HG03064 (cell line): ENCODE results near the gene FAM177A1.
"Not testable (repeated sequence)": the region's sequence is repeated elsewhere in the genome, so short reads cannot be mapped to it uniquely, and the experiment has no call there.

Experiments
- ATAC-seq: cut with Tn5 transposase; IDR thresholded peaks from one replicate; pipeline ENCODE4 v1.9.1; 2021; ENCODE audit warnings: low read depth; ENCODE audit not compliant: unreplicated experiment

The FAM177A1 gene

DNA sequence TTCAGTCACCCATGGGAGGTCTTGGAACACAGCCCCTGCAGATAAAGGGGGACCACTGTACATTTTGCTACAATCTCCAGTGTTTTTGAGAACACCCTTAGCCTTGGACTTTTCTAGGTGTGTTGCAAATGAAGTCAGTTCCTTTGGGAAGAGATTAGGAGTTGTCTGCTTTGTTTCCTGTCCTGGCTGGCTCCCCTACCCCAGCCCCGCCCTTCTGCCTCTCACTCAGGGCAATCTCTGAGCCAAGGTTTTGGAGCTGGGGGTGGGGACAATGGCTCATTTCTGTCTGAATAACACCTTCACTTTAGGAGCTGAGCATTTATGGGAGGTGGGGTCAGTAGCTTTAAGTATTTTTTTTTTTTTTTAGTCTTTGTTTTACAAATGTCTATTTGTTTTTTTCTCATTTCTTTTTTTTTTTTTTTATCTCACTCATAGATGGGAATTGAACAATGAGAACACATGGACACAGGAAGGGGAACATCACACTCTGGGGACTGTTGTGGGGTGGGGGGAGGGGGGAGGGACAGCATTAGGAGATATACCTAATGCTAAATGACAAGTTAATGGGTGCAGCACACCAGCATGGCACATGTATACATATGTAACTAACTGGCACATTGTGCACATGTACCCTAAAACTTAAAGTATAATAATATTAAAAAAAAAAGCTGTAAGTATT is 15.2 kb downstream of the FAM177A1 start:
- ATAC-seq, result not testable (repeated sequence)

DNA sequence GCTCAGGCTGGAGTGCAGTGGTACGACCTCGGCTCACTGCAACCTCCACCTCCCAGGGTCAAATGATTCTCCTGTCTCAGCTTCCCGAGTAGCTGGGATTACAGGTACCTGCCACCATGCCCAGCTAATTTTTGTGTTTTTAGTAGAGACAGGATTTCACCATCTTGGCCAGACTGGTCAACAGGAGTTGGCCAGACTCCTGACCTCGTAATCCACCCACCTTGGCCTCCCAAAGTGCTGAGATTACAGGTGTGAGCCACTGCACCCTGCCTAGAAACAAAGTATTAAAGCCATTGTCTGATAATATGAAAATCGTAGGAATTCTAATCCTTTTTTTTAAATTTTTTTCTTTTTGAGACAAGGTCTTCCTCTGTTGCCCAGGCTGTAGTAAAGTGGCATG is 19.7 kb downstream of the FAM177A1 start:
- not testable (repeated sequence) for ATAC-seq

DNA sequence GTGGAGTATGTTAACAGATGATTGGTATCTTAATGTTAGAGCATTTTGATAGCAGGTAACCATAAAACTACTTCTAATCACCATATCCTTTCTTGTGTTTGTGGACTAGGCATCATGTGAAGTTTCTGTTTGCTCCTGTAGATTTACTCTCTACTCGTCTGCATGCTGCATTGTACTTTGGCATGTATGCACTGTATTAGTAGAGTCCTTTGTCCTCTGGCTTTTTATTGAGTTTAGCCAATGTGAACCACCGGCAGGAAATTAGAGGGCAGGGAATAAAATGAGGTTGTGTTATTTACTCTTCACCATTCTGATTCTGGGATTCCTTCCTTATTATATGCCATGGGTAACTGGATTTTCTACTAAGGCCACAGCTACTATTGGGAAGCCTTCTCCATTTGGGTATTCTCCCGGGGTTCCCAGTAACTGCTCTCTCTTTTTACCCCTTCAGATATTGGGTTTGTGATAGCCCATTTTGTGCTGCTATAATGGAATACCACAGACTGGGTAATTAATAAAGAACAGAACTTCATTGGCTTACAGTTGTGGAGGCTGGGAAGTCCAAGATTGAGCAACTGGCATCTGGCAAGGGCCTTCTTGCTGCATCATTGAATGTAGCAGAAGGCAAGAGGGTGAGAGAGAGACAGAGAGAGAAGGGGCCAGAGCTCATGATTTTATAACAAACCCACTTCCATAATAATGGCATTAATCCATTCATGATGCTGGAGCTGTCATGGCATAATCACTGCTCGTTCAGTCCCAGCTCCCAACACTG is 22.4 kb downstream of the FAM177A1 start:
- no peak for ATAC-seq

DNA sequence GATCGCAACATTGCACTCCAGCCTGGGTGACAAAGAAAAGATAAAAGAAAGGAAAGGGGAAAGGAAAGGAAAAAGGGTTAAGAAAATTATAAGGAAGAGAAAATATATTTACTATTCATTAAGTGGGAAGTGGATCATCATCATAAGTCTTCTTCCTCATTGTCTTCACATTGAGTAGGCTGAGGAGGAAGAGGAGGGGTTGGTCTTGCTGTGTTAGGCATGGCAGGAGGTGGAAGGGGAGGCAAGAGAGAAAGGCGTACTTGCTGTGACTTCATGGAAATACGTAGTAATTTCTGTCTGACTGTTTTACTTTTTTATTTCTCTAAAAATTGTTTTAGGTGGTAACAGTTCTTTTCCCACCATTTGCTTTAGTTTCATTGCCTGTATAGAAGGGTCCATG is 26.2 kb downstream of the FAM177A1 start:
- no peak for ATAC-seq

DNA sequence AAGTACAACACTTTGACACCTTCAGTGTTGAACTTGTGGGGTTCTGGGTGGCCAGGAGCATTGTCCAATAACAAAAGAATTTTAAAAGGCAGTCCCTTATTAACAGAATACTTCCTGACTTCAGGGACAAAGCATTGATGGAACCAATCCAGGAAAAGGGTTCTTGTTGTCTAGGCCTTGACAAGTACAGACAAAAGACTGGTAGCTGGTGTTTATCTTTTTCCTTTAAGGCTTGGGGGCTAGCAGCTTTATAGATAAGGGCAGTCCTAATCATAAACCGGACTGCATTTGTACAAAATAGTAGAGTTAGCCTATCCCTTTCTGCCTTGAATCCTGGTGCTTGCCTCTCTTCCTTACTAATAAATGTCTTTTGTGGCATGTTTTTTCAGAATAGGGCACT is 27.4 kb downstream of the FAM177A1 start:
- ATAC-seq, result no peak

DNA sequence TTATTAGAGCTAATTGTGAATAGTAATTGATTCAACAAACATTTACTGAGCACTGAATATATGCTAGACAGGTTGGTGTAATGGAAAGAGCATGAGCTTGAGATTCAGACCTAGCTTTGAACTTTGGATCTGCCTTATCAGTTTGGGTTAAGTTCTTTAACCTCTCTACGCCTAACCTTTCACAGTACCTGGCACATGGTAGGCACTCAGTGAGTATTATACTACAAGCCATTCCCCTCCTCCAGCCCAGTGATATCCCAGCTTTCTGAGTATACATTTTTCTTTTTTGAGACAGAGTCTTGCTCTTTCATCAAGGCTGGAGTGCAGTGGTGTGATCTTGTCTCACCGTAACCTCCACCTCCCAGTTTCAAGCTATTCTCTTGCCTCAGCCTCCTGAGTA is 32.0 kb downstream of the FAM177A1 start:
- ATAC-seq, result no peak

DNA sequence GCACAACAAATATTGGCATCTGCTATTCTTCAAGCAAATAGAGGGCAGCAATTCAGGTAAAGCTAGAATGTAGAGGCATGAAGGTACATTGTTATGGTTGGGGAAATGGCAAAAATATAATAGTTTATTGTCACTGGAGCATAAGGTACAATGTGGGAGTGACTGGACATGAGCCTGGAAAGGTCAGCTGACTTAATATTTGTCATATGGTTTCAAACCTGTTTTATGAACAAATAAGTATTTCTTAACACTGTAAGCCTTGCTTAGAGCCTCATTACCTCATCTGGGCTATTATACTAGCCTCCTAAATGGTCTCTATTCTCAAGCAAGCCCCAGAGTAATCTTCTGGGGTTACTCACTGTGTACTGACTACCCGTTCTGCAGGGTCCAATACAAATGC is 33.7 kb downstream of the FAM177A1 start:
- ATAC-seq, result no peak

DNA sequence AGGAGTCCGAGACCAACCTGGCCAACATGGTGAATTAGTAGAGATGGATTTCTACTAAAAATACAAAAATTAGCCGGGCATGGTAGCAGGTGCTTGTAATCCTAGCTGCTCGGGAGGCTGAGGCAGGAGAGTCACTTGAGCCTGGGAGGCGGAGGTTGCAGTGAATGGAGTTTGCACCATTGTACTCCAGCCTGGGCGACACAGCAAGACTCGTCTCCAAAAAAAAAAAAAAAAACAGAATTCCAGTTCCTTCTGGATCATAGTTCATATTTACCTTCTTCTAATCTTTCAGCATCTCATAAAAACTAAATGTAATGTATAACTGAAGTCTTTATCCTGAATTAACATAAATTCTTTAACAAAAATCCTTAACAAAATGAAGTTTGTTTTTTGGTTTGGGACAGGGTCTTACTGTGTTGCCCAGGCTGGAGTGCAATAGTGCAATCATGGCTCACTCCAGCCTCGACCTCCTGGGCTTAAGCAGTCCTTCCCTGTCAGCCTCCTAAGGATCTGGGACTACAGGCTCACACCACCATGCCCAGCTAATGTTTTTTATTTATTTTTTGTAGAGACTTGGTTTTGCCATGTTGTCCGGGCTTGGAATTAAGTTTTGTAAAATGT is 37.6 kb downstream of the FAM177A1 start:
- ATAC-seq, result no peak

DNA sequence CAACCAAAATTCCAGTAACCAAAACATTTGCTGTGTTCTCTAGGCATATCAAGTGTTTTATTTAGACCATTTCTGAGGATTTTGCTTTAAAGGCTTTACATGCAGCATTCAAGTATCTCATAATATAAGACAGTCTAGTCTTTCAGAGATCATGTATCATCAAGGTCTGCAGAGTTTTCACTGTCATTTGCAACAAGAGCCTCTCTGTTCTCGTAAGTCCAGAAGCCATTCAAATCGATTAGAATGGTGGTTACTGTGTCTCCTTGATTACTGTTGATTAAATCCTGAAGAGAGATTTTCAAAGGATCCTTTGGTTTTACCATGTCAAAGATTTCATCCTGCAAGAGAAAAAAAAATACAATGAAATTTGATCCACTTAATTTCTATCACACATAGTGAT is 39.4 kb downstream of the FAM177A1 start:
- no peak for ATAC-seq

DNA sequence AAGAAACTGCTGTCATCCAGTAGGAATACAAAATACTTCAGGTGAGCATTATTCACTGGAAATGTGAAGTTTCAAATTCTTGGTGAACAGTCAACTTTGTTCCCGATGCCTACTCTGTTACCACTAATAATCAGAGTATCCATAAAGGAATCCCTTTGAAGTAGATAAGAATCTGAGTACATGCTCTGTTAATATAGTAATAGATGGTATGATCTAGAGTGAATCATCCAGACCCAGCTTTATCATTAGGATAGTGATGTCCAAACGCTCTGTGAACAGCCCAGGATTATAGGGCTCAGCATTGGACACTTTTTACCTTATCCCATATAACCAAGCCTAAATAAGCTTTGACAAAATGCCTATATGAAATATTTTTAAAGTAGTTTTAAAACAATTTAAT is 42.4 kb downstream of the FAM177A1 start:
- no peak for ATAC-seq

DNA sequence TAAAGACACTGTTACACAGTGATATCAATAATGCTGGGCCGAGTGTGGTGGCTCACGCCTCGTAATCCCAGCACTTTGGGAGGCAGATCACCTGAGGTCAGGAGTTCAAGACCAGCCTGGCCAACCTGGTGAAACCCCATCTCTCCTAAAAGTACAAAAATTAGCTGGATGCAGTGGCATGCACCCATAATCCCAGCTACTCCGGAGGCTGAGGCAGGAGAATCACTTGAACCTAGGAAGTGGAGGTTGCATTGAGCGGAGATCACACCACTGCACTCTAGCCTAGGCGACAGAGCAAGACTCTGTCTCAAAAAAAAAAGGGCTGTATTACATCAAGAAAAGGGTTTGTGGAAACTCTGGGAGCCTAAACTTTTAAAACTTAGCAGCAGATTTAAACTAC is 48.6 kb downstream of the FAM177A1 start:
- not testable (repeated sequence) for ATAC-seq

DNA sequence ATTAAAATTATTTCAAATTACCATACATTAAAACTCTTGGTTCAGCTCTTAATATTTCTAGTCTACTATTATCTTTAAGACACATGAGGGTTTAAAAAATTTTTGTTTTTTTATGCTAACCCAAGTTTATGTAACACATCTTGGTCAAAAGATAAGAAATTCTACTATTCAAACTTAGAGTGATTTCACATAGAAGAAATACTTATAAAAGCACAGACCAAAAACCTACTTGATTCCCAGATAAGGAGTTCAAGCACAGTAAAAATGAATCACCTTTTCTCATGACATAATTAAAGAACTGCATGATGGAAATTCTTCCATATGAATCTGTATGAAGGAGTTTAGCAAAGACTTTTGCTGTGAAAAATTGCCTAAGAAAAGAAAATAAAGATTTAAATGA is 61.8 kb downstream of the FAM177A1 start:
- ATAC-seq, result no peak

DNA sequence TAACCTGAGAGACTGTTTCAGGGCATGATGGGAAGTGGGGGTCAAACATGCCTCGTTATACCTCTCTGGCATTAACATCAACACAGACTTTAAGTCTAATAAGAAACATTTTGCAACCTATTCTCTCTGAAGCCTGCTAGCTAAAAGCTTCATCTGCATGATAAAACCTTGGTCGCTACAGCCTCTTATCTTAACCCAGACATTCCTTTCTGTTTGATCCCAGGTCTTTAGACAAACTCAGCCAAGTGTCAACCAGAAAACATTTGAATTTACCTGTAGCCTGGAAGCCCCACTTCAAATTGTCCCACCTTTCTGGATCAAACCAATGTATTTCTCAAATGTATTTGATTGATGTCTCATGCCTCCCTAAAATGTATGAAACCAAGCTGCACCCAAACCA is 66.6 kb downstream of the FAM177A1 start:
- no peak for ATAC-seq

DNA sequence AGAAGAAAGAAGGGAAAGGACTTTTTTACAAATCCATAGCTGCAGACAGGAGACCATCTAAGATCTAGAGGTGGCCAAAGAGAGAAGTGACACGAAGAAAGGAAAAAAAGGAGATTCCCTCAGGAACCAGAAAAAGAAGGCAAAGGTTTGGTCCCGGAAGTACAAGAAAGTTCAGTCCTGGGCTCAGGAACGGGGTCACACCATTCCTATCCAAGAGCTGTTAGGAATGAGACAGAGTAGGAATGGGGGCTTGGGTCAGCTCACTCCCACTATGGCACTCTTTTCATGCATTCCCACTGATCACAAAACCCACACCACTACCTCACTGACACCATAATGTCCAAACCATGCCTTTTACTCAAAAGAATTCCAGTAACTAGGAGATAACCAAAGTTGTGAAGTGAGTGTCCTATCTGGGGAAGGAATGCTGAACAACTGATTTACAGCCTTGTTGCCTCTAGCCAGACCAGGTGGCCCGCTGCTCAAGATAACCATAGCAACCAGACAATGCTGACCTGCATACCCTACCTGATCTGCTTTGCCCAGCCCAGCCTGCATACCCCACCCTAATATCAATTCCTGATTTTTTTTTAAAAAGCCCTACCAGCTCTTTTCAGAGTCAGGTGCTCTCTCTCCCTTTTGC is 67.4 kb downstream of the FAM177A1 start:
- no peak for ATAC-seq

DNA sequence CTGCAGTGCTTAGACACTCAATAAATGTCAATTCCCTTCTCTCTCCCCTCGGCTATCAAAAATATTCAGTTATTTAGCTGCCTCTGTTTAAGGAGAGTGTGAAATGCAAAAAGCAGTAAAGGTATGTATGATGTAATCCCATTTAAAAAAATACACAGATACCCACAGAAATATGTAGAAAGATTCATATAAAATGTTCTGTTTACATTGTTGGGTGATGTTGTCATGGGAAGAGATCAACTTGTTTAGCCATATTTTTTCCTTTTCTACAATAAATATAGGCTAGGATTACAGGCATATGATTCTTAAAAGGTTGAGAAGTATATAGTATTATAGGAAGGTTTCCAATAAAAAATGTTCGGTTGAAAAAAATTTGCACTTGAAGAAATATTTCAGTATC is 68.0 kb downstream of the FAM177A1 start:
- no peak for ATAC-seq

DNA sequence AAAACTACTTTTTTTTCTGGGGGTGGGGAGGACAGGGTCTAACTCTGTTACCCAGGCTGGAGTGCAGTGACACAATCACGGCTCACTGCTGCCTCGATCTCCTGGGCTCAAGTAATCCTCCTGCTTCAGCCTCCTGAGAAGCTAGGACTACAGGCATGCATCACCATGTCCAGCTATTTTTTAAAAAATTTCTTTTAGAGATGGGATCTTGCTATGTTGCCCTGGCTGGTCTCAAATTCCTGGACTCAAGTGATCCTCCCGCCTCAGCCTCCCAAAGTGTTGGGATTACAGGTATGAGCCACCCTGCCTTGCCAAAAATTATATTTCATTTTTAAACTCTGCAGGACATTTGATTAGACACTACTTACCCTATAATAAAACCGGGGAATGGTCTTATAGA is 70.2 kb downstream of the FAM177A1 start:
- ATAC-seq, result no peak

DNA sequence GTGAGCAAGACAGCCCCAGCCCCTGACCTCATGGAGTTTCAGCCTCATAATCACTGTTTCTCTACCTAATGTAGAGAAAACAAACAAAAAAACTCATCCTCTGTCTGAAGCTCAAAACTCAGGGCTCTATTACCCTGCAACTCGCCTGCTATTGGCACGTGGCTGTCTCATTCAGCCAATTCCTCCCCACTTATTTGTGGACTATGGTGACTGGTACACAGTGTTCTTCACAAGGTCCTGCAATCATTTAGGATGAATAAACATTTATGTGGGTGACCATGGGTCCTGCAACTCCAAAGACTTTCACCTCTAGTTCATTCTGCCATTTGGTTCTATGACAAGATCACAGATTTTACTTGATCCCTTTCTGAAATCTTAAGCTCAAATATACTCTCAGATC is 71.0 kb downstream of the FAM177A1 start:
- ATAC-seq, result no peak

DNA sequence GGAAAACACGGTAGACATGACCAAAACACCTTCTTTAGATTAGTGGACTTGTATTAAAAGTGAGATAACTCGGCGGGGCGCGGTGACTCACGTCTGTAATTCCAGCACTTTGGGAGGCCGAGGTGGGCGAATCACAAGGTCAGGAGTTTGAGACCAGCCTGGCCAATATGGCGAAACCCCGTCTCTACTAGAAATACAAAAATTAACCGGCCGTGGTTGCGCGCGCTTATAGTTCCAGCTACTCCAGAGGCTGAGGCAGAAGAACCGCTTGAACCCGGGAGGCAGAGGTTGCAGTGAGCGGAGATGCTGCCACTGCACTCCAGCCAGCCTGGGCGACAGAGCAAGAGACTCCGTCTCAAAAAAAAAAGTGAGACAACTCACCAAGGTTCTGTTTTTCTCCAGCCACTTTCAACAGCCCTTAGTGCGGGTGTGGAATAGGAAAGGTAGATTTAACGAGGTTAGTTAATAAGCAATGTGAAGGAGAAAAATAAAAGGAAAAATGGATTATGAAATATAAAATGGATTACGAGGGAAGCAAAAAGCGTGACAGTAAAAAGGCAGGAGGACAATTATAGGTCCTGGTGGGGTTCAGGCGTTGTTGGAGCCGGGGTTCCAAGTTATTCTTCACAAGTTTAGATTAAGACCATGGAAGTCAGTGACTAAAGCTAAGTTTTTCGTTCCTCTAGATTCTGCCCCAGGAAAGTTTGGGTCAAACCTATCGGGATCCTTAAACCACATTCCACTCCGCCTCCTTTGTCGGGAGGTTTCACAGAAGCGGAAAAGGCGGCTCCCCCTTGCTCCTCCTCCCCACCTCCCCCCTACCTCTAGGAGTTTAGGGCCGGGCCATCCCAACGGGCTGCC is 75.2 kb downstream of the FAM177A1 start:
- no peak for ATAC-seq

DNA sequence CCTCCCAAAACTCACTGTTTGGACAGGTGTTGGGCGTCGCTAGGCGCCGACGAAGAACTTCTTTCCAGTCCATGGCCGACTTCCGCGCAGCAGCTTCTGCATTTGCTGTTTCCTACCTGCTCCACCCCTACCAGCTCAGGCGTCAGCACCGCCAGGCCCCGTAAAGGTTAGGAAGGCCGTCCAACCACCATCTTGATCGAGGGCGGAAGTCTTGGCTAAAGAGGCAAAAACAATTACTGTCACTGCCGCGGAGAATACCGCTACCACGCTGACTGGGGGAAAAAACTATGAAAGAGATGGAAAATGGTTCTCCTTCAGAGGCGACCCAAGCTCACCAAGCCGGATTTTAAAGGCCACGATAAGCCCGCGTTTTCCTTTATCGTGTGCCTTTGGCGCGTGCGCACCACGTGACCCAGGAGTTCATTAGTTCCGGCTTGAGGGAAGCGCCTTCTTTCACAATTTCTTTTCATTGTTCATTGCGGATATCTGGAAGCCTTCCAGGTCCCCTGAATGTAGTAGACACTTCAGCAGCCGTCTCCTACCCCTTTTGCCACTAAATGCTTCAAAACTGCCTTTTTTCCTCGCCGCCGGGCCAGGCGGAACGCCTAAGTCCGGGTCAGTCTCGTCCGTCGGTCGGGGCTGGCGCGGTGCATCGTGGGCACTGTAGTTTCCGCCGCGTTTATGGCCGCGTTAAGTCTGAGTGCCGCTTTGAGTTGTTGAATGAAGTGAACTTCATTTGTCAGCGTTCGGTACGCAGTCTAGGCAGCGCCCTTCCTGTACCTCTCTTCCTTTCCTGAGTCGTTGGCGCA is 76.0 kb downstream of the FAM177A1 start, which contains the start of the genes PPP2R3C and PRORP:
TSS of gene PPP2R3C (minus strand) at position 104 of the 809 bp plus-strand sequence. CDS start at position 73, 31 bp downstream.
TSS of gene PRORP (plus strand) at position 666 of the 809 bp plus-strand sequence. CDS start 694 bp downstream, outside the sequence.
- ATAC-seq, result peak; percentile 81
